VCaP (cell line): ENCODE results near the gene RANBP1.

Experiments
- H3K27ac ChIP-seq: fragments of 450-650 bp; 2 replicates; pipeline ENCODE4 v1.5.1; 2017
- TF ChIP-seq, protein P1 (sequence below): fragments of 450-650 bp; conservative IDR thresholded peaks from 2 replicates; pipeline ENCODE4 v1.5.1; 2017; ENCODE audit warnings: mild to moderate bottlenecking, moderate library complexity

RANBP1 gene

GRCh38 chr22:20132686-20133246 lies 16.9 kb downstream of the RANBP1 start:
- TF ChIP-seq, protein P1, sequence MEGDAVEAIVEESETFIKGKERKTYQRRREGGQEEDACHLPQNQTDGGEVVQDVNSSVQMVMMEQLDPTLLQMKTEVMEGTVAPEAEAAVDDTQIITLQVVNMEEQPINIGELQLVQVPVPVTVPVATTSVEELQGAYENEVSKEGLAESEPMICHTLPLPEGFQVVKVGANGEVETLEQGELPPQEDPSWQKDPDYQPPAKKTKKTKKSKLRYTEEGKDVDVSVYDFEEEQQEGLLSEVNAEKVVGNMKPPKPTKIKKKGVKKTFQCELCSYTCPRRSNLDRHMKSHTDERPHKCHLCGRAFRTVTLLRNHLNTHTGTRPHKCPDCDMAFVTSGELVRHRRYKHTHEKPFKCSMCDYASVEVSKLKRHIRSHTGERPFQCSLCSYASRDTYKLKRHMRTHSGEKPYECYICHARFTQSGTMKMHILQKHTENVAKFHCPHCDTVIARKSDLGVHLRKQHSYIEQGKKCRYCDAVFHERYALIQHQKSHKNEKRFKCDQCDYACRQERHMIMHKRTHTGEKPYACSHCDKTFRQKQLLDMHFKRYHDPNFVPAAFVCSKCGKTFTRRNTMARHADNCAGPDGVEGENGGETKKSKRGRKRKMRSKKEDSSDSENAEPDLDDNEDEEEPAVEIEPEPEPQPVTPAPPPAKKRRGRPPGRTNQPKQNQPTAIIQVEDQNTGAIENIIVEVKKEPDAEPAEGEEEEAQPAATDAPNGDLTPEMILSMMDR, result no peak
- H3K27ac ChIP-seq, result peak overlapping the region; percentile 92

DNA sequence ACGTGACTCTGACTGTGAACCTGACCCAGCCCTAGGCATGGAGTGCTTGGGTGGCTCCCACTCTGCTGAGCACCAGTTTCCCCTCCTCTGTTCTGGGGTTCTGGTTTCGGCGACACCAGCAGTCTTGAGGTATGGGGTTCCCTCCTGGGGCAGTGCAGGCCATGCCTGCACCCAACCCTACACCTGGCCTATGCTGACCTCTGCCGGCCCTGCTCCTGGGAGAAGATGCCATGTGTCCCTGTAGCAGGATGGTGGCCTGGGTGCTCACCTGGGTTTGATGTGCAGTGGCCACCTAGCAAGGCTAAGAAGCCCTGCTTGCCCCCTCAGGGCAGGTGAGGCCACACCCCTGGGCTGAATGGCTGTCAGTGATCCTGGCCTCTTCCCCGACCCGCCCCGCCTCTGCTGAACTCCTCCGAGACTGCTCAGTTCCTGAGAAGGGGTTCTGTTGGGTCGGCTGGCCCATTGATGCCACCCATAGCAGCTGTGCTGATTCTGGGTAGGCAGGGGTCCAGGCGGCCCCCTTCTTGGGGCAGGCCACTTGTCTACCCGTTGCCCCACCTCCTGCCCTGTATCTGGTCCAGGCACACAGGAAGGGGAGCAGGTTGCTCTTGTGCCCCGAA lies 18.1 kb downstream of the RANBP1 start:
- H3K27ac ChIP-seq, result no peak overlapping the region
- TF ChIP-seq, protein P1, result no peak

GRCh38 chr22:20135265-20135664 lies 19.4 kb downstream of the RANBP1 start:
- TF ChIP-seq, protein P1, result no peak
- H3K27ac ChIP-seq, result peak overlapping the region; percentile 18; the same call in 1 of the 2 replicates

DNA sequence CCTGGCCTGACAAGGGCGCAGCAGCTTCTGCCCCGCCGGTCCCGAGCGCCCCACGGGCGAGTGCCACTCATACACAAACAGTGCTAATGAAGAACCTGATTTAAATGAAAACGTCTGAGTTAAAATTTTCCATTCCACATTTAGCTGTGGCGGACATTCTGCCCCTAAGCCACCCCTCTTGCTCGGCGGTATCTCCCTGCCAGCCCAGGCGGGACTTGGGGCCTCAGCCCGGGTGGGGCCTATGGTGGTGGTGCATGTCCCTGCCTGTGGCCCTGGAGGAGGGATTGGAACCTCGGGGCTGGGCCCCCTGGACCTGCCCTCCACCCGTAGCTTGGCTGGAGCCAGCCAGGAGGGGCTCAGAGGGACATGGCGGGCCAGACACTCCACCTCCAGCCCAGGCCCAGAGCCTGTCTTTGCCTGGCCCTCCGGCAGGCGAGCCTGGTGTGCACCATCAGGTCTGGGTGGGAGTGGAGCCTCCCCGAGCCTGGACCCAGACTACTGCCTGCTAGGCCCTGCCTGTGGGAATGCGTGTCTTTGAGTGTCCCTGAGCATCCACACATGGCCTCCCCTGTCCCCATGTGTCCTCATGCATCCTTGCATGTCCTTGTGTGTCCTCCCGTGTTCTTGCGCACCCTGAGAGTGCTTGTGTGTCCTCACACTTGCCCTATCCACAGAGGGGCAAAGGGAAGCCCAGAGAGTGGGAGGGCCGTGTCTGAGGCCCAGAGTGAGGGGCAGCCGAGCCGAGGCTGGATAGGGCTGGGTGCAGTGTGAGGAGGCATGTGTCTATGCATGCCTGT lies 20.1 kb downstream of the RANBP1 start:
- TF ChIP-seq, protein P1, result no peak
- peak overlapping the region; percentile 18; the same call in 1 of the 2 replicates for H3K27ac ChIP-seq

- TF ChIP-seq, protein P1, result no peak
- H3K27ac ChIP-seq, result no peak overlapping the region
Observed at GRCh38 chr22:20136603-20136873, 20.6 kb downstream of the RANBP1 start.

GRCh38 chr22:20137113-20137512 lies 21.2 kb downstream of the RANBP1 start:
- TF ChIP-seq, protein P1, result no peak
- H3K27ac ChIP-seq, result no peak overlapping the region

GRCh38 chr22:20137671-20138416 lies 21.9 kb downstream of the RANBP1 start:
- H3K27ac ChIP-seq, result no peak overlapping the region
- TF ChIP-seq, protein P1, result no peak
